ENCODE measurements around the gene ADAMTS16.
"Not testable (repeated sequence)": the region's sequence is repeated elsewhere in the genome, so short reads cannot be mapped to it uniquely, and the experiment has no call there.

Gene ADAMTS16

GRCh38 chr5:5134107-5134506 is 6.0 kb upstream of the ADAMTS16 start:
- H3K9me3 ChIP-seq: no peaks in the 10 kb centered on the region
- in situ Hi-C loops (cut with MboI; ENCODE audit: low sequenced_read_pairs): no loop called here
- no peaks in the 10 kb centered on the region for H3K27me3 ChIP-seq (ENCODE audit: low read depth)
- H3K4me1 ChIP-seq: no peaks in the 10 kb centered on the region
- no peak for DNase-seq (ENCODE audit: low spot score in 2 of 2)
- no peaks in the 10 kb centered on the region for H3K36me3 ChIP-seq (replicated peaks)
- no peak overlapping the region for H3K4me3 ChIP-seq

GRCh38 chr5:5135957-5136676 is 4.0 kb upstream of the ADAMTS16 start:
- Histone ChIP-seq H3K36me3 (replicated peaks) (no peaks in the 10 kb centered on the region), H3K4me1 (no peaks in the 10 kb centered on the region), H3K27me3 (ENCODE audit: low read depth) (no peaks in the 10 kb centered on the region), H3K4me3 (no peak overlapping the region), H3K9me3 (no peaks in the 10 kb centered on the region)
- DNase-seq (ENCODE audit: low spot score in 2 of 2): no peak
- in situ Hi-C loops (cut with MboI; ENCODE audit: low sequenced_read_pairs): no loop called here

GRCh38 chr5:5137851-5138250 is 2.3 kb upstream of the ADAMTS16 start:
- H3K9me3 ChIP-seq; DNase-seq (ENCODE audit: low spot score in 2 of 2); H3K4me3 ChIP-seq; H3K36me3 ChIP-seq (replicated peaks); H3K27me3 ChIP-seq (ENCODE audit: low read depth); H3K4me1 ChIP-seq; in situ Hi-C loops (cut with MboI; ENCODE audit: low sequenced_read_pairs): not testable (repeated sequence)

GRCh38 chr5:5139336-5139776 is 774 bp upstream of the ADAMTS16 start:
- in situ Hi-C loops (cut with MboI; ENCODE audit: low sequenced_read_pairs): no loop called here
- Histone ChIP-seq H3K4me3 (no peak overlapping the region), H3K36me3 (replicated peaks) (no peaks in the 10 kb centered on the region), H3K27me3 (ENCODE audit: low read depth) (no peaks in the 10 kb centered on the region), H3K4me1 (no peaks in the 10 kb centered on the region), H3K9me3 (no peaks in the 10 kb centered on the region)
- DNase-seq (ENCODE audit: low spot score in 2 of 2): no peak

- peak in 1 of 2 experiments; percentile 2 for DNase-seq (ENCODE audit: low spot score in 2 of 2)
Observed at GRCh38 chr5:5140479-5141338, 579 bp downstream of the ADAMTS16 start.

GRCh38 chr5:5141339-5141599 is 1.1 kb downstream of the ADAMTS16 start:
- no peaks in the 10 kb centered on the region for H3K27me3 ChIP-seq (ENCODE audit: low read depth)

More at GRCh38 chr5:5140479-5141338, 579 bp downstream of the ADAMTS16 start:
- H3K27me3 ChIP-seq (ENCODE audit: low read depth): no peaks in the 10 kb centered on the region
- H3K9me3 ChIP-seq: no peaks in the 10 kb centered on the region
- H3K4me3 ChIP-seq: no peak overlapping the region
- no peaks in the 10 kb centered on the region for H3K4me1 ChIP-seq
- no peaks in the 10 kb centered on the region for H3K36me3 ChIP-seq (replicated peaks)
- in situ Hi-C loops (cut with MboI; ENCODE audit: low sequenced_read_pairs): loop anchor here (10.0 kb wide), 1 partner anchor 284 kb away; the partner anchor contains the start of gene ICE1

GRCh38 chr5:5141625-5142525 is 1.7 kb downstream of the ADAMTS16 start:
- Histone ChIP-seq H3K4me1 (no peaks in the 10 kb centered on the region), H3K9me3 (no peaks in the 10 kb centered on the region), H3K4me3 (no peak overlapping the region), H3K27me3 (ENCODE audit: low read depth) (no peaks in the 10 kb centered on the region), H3K36me3 (replicated peaks) (no peaks in the 10 kb centered on the region)
- peak; percentile 41 to 65 for DNase-seq (ENCODE audit: low spot score in 2 of 2)
- in situ Hi-C loops (cut with MboI; ENCODE audit: low sequenced_read_pairs): loop anchor here (10.0 kb wide), 1 partner anchor 283 kb away; the partner anchor contains the start of gene ICE1

More at GRCh38 chr5:5141339-5141599, 1.1 kb downstream of the ADAMTS16 start:
- no peaks in the 10 kb centered on the region for H3K36me3 ChIP-seq (replicated peaks)
- H3K4me3 ChIP-seq: no peak overlapping the region
- in situ Hi-C loops (cut with MboI; ENCODE audit: low sequenced_read_pairs): loop anchor here (10.0 kb wide), 1 partner anchor 284 kb away; the partner anchor contains the start of gene ICE1
- no peaks in the 10 kb centered on the region for H3K9me3 ChIP-seq
- H3K4me1 ChIP-seq: no peaks in the 10 kb centered on the region
- no peak for DNase-seq (ENCODE audit: low spot score in 2 of 2)

GRCh38 chr5:5144441-5144840 is 4.3 kb downstream of the ADAMTS16 start:
- H3K36me3 ChIP-seq (replicated peaks): no peaks in the 10 kb centered on the region
- in situ Hi-C loops (cut with MboI; ENCODE audit: low sequenced_read_pairs): loop anchor here (10.0 kb wide), 1 partner anchor 280 kb away; the partner anchor contains the start of gene ICE1
- no peaks in the 10 kb centered on the region for H3K9me3 ChIP-seq
- DNase-seq (ENCODE audit: low spot score in 2 of 2): no peak
- no peak overlapping the region for H3K4me3 ChIP-seq
- H3K4me1 ChIP-seq: no peaks in the 10 kb centered on the region
- H3K27me3 ChIP-seq (ENCODE audit: low read depth): no peaks in the 10 kb centered on the region

- no peak overlapping the region for H3K4me3 ChIP-seq
- H3K27me3 ChIP-seq (ENCODE audit: low read depth): no peaks in the 10 kb centered on the region
- no peaks in the 10 kb centered on the region for H3K9me3 ChIP-seq
- in situ Hi-C loops (cut with MboI; ENCODE audit: low sequenced_read_pairs): loop anchor here (10.0 kb wide), 1 partner anchor 279 kb away; the partner anchor contains the start of gene ICE1
- DNase-seq (ENCODE audit: low spot score in 2 of 2): no peak
- H3K4me1 ChIP-seq: no peaks in the 10 kb centered on the region
- H3K36me3 ChIP-seq (replicated peaks): no peaks in the 10 kb centered on the region
Observed at GRCh38 chr5:5145651-5146529, 5.8 kb downstream of the ADAMTS16 start.

GRCh38 chr5:5146530-5147160 is 6.5 kb downstream of the ADAMTS16 start:
- no peak overlapping the region for H3K4me3 ChIP-seq
- in situ Hi-C loops (cut with MboI; ENCODE audit: low sequenced_read_pairs): loop anchor here (10.0 kb wide), 1 partner anchor 278 kb away; the partner anchor contains the start of gene ICE1
- no peaks in the 10 kb centered on the region for H3K27me3 ChIP-seq (ENCODE audit: low read depth)
- H3K9me3 ChIP-seq: no peaks in the 10 kb centered on the region
- H3K36me3 ChIP-seq (replicated peaks): no peaks in the 10 kb centered on the region
- no peaks in the 10 kb centered on the region for H3K4me1 ChIP-seq
- DNase-seq (ENCODE audit: low spot score in 2 of 2): no peak

- no peak for DNase-seq (ENCODE audit: low spot score in 2 of 2)
- Histone ChIP-seq H3K27me3 (ENCODE audit: low read depth) (no peaks in the 10 kb centered on the region), H3K4me3 (no peak overlapping the region), H3K4me1 (no peaks in the 10 kb centered on the region), H3K36me3 (replicated peaks) (no peaks in the 10 kb centered on the region), H3K9me3 (no peaks in the 10 kb centered on the region)
- in situ Hi-C loops (cut with MboI; ENCODE audit: low sequenced_read_pairs): loop anchor here (10.0 kb wide), 1 partner anchor 276 kb away; the partner anchor contains the start of gene ICE1
Observed at GRCh38 chr5:5149154-5149553, 9.0 kb downstream of the ADAMTS16 start.

GRCh38 chr5:5150667-5151066 is 10.5 kb downstream of the ADAMTS16 start:
- no peak overlapping the region for H3K4me3 ChIP-seq
- H3K27me3 ChIP-seq (ENCODE audit: low read depth): no peaks in the 10 kb centered on the region
- H3K4me1 ChIP-seq: no peaks in the 10 kb centered on the region
- no peak for DNase-seq (ENCODE audit: low spot score in 2 of 2)
- H3K36me3 ChIP-seq (replicated peaks): no peaks in the 10 kb centered on the region
- H3K9me3 ChIP-seq: no peaks in the 10 kb centered on the region
- in situ Hi-C loops (cut with MboI; ENCODE audit: low sequenced_read_pairs): no loop called here

All from HAP-1 (cell line).